ENCODE measurements around the gene THSD7A. TPM values are rescaled to one million over a fixed set of nuclear protein-coding genes. Genes with fewer than 3 reads are reported as not detected.
A peak's percentile ranks its signal among the peaks of the same experiment; 100 is the strongest.

THSD7A gene
- total and polyA plus RNA-seq, 2 of the 8 experiments (the other 6 are each of a cell fraction or from before 2014, with no cell fraction given), result 0.44 to 1.2 TPM

- TF ChIP-seq CHD7 (IDR thresholded peaks at IDR 0.05; ENCODE audit: insufficient replicate concordance, low read length) (no peak), SP1 (IDR thresholded peaks at IDR 0.05; ENCODE audit: low read depth, low read length) (0 out of 2 replicates have a peak, but pooled peaks have one; percentile 20)
Observed at GRCh38 chr7:11328309-11328708, 503.7 kb downstream of the THSD7A start (continued).

All from H1 (cell line).